ENCODE data around the gene TANGO6. TPM values are rescaled to one million over a fixed set of nuclear protein-coding genes. Genes with fewer than 3 reads are reported as not detected.

The TANGO6 gene
- total RNA-seq, 3 donors from 2014 or later = 7.4 to 19.7 (median 8.2) TPM

- TF ChIP-seq CTCF (IDR thresholded peaks at IDR 0.05) = no peak
- intact Hi-C loops (cut with DNase I, micrococcal nuclease) = no loop called here
- ATAC-seq (no peak), DNase-seq (no peak)
- no peaks in the 10 kb centered on the region for H3K36me3 ChIP-seq (ENCODE audit: low read depth)
- no peaks in the 10 kb centered on the region for H3K4me1 ChIP-seq (ENCODE audit: low read depth)
- no peak overlapping the region for H3K4me3 ChIP-seq
- no peaks in the 10 kb centered on the region for H3K9me3 ChIP-seq
Observed at GRCh38 chr16:68806981-68807380, 36.4 kb upstream of the TANGO6 start.

GRCh38 chr16:68814516-68814915 is 28.8 kb upstream of the TANGO6 start:
- Histone ChIP-seq H3K9me3 (no peaks in the 10 kb centered on the region), H3K36me3 (ENCODE audit: low read depth) (no peaks in the 10 kb centered on the region)

GRCh38 chr16:68823401-68824135 is 19.8 kb upstream of the TANGO6 start:
- intact Hi-C loops (cut with DNase I, micrococcal nuclease) = no loop called here
- peaks cover 10% of the 10 kb centered on the region for H3K36me3 ChIP-seq (ENCODE audit: low read depth)
- DNase-seq (no peak), ATAC-seq (no peak)
- no peaks in the 10 kb centered on the region for H3K4me1 ChIP-seq (ENCODE audit: low read depth)
- TF ChIP-seq CTCF (IDR thresholded peaks at IDR 0.05) = no peak
- H3K4me3 ChIP-seq = no peak overlapping the region
- no peaks in the 10 kb centered on the region for H3K9me3 ChIP-seq

More at GRCh38 chr16:68814516-68814915, 28.8 kb upstream of the TANGO6 start:
- Histone ChIP-seq H3K4me1 (ENCODE audit: low read depth) (no peaks in the 10 kb centered on the region), H3K4me3 (no peak overlapping the region)
- no peak for TF ChIP-seq CTCF (IDR thresholded peaks at IDR 0.05)
- ATAC-seq (no peak), DNase-seq (no peak)
- intact Hi-C loops (cut with DNase I, micrococcal nuclease) = no loop called here

- peak in 1 of 3 donors; percentile 29 for DNase-seq
- ATAC-seq = peak; percentile 90
- H3K4me3 ChIP-seq = no peak overlapping the region
- H3K36me3 ChIP-seq (ENCODE audit: low read depth) = peaks cover 10% of the 10 kb centered on the region
- no peaks in the 10 kb centered on the region for H3K4me1 ChIP-seq (ENCODE audit: low read depth)
- H3K9me3 ChIP-seq = no peaks in the 10 kb centered on the region
- intact Hi-C loops (cut with DNase I, micrococcal nuclease) = no loop called here
- TF ChIP-seq CTCF (IDR thresholded peaks at IDR 0.05) = no peak
Observed at GRCh38 chr16:68825427-68825826, 17.9 kb upstream of the TANGO6 start.

GRCh38 chr16:68826652-68827051 is 16.7 kb upstream of the TANGO6 start:
- intact Hi-C loops (cut with DNase I, micrococcal nuclease) = no loop called here
- H3K9me3 ChIP-seq = no peaks in the 10 kb centered on the region
- no peak overlapping the region for H3K4me3 ChIP-seq
- TF ChIP-seq CTCF (IDR thresholded peaks at IDR 0.05) = no peak
- no peaks in the 10 kb centered on the region for H3K4me1 ChIP-seq (ENCODE audit: low read depth)
- DNase-seq (no peak), ATAC-seq (no peak)
- H3K36me3 ChIP-seq (ENCODE audit: low read depth) = peaks cover 10% of the 10 kb centered on the region
